PFSK-1 (cell line): ENCODE measurements around the gene DMBT1.

ENCODE experiments used
- FOXP2 ChIP-seq: optimal IDR thresholded peaks from 2 replicates; pipeline ENCODE3; 2011; ENCODE audit warnings: borderline replicate concordance, control low read depth, inconsistent platforms; ENCODE audit not compliant: insufficient read depth; ENCODE audit errors: extremely low read length, extremely low read depth
- POLR2AphosphoS5 ChIP-seq: IDR thresholded peaks from 2 replicates; pipeline ENCODE4 v1.6.1; 2012; ENCODE audit warnings: low read depth, mild to moderate bottlenecking, control low read depth, low read length, moderate library complexity
- REST ChIP-seq, 2 experiments: IDR thresholded peaks; 2 replicates each; pipeline versions ENCODE4 v1.6.1 to v1.8.0; 2011 to 2012; ENCODE audit warnings: low read depth in 2 of 2, low read length in 2 of 2, control low read depth in 1 of 2, inconsistent platforms in 1 of 2, mild to moderate bottlenecking in 1 of 2, moderate library complexity in 1 of 2; ENCODE audit not compliant: insufficient read depth in 1 of 2
- SIN3A ChIP-seq: IDR thresholded peaks from 2 replicates; pipeline ENCODE4 v1.6.1; 2012; ENCODE audit warnings: mild to moderate bottlenecking, low read length, moderate library complexity, borderline replicate concordance; ENCODE audit not compliant: insufficient read depth
- TAF1 ChIP-seq: IDR thresholded peaks from 2 replicates; pipeline ENCODE4 v1.6.1; 2012; ENCODE audit warnings: low read length, control low read depth, borderline replicate concordance; ENCODE audit not compliant: insufficient read depth

Gene DMBT1

DNA sequence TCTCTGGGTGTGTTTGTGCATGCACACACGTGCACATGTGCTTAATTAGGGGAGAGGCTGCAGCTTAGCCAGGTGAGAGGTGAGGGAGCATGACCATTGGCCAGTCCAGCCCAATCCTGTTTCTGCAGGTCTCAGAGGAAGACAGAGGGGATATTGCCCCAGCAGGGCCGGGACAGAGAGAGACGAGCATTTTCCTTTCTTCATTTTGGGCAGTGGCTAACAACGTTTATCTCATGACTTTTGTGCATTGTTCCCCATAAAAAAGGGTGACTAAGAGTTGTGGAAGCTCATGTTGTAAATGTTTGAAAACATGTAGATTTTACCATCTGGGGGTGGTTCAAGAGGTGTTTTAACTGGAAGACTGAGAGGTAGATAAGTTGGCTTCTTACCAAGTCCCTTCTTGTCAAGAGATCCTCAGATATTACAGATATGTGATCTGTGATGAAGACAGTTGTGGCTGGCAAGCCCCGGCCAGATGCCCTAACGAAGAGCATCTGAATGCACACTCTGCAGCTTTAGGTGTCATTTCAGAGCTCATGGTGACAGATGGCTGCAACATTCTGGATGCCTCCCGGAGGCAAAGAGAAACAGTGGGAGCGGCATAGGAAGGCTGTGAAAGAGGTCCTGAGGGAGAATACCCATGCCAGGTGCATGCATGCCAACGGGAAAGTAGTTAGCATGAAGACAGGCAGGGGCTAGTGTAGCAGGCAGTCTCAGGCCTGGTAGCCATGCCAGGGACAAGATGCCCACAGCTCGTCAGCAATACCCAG lies 16.7 kb upstream of the DMBT1 start:
- TF ChIP-seq TAF1 (no peak), FOXP2 (no peak), POLR2AphosphoS5 (no peak), REST (IDR thresholded peaks at IDR 0.05; ENCODE audit: insufficient read depth in 1 of 2, low read depth in 2 of 2, low read length in 2 of 2) (no peak)

DNA sequence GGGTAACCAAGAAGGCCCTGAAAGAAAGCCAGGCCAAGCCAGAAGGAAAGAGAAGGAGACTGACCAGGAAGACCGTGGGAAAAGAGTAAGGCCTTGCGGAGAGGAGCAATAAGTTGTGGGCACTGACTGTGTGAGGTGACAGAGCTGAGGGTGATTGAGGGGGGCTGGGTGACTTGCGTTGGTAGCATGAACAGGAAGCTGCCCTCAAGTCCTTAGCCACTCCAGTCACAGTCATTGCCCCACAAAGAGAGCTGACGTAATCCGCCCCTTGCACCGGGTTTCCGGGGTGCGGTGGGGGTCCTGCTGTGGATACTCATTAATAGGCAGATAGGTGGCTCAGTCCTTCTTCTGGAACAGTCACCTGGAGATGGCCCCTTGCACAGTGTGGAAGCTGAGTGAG lies 16.1 kb upstream of the DMBT1 start:
- TF ChIP-seq FOXP2: no peak
- no peak for TF ChIP-seq TAF1
- no peak for TF ChIP-seq SIN3A
- no peak for TF ChIP-seq POLR2AphosphoS5
- no peak for TF ChIP-seq REST (IDR thresholded peaks at IDR 0.05; ENCODE audit: insufficient read depth in 1 of 2, low read depth in 2 of 2, low read length in 2 of 2)

DNA sequence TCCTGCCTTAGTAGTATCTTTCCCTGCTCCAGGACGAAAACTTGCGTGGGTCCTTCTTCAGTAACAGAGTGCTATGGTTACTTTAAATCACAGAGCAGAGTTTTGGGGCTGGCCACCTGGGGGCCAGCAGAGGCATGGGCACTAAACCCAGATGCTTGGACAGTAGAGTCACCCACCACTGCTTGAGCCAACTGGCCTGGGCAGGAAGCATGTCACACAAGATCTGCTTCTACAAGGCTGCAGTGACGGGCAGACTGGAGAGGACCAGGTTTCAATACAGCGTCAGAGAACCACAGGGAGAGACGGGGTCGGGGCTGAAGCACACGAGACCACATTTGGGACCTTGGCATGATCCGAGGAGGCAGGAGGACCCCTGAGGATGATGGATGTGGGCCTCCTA lies 14.3 kb upstream of the DMBT1 start:
- TF ChIP-seq POLR2AphosphoS5 (no peak), FOXP2 (no peak), TAF1 (no peak), SIN3A (no peak)

- TF ChIP-seq REST (IDR thresholded peaks at IDR 0.05; ENCODE audit: insufficient read depth in 1 of 2, low read depth in 2 of 2, low read length in 2 of 2) (no peak), SIN3A (no peak), FOXP2 (no peak), TAF1 (no peak), POLR2AphosphoS5 (no peak)
Observed at GRCh38 chr10:122548407-122549085, 12.0 kb upstream of the DMBT1 start.

DNA sequence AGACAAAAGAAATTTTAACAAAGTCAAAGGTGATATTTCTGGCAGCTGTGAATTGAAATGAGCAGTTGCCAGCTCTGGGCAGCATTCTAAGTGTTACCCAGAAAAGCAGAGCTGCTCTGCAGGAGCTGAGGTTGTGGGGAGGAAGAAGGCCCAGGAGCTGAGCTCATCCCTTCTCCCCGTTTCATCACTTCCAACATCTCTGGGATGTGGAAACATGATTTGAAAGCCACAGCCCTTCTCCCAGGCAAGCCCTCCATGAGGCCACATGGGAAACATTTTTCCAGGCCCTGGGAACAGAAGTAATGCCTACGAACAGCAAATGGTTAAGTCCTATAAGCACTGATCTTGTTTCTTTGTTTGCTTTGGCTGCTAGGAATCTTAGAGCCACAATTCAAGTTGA lies 10.9 kb upstream of the DMBT1 start:
- no peak for TF ChIP-seq SIN3A
- no peak for TF ChIP-seq FOXP2
- TF ChIP-seq POLR2AphosphoS5: no peak
- TF ChIP-seq REST (IDR thresholded peaks at IDR 0.05; ENCODE audit: insufficient read depth in 1 of 2, low read depth in 2 of 2, low read length in 2 of 2): no peak
- no peak for TF ChIP-seq TAF1
